GM12891 (cell line): ENCODE results near the gene QRICH2.

Source experiments
- DNase-seq: peaks from one replicate; pipeline ENCODE4 v3.0.0; 2011; ENCODE audit warnings: low spot score; ENCODE audit not compliant: insufficient read length
- FAIRE-seq: peaks from 2 replicates; lab custom pipeline; 2011; peaks lifted over from hg19 to GRCh38; lab: Jason Lieb, UNC
- PAX5 ChIP-seq: IDR thresholded peaks from 2 replicates; pipeline ENCODE4 v1.6.1; 2011; ENCODE audit warnings: low read length, moderate library complexity, mild to moderate bottlenecking; ENCODE audit not compliant: insufficient read depth, severe bottlenecking
- POLR2A ChIP-seq: IDR thresholded peaks from 2 replicates; pipeline ENCODE4 v1.6.1; 2011; ENCODE audit warnings: low read depth, low read length, control low read depth
- POLR2AphosphoS5 ChIP-seq: IDR thresholded peaks from 2 replicates; pipeline ENCODE4 v1.6.1; 2011; ENCODE audit warnings: low read depth, low read length, control low read depth
- POU2F2 ChIP-seq: IDR thresholded peaks from 2 replicates; pipeline ENCODE4 v1.6.1; 2011; ENCODE audit warnings: low read depth, mild to moderate bottlenecking, control low read depth, low read length, moderate library complexity
- SPI1 ChIP-seq: IDR thresholded peaks from 2 replicates; pipeline ENCODE4 v1.6.1; 2011; ENCODE audit warnings: low read depth, low read length, control low read depth
- TAF1 ChIP-seq: IDR thresholded peaks from 2 replicates; pipeline ENCODE4 v1.6.1; 2011; ENCODE audit warnings: low read depth, low read length, control low read depth

Gene QRICH2

DNA sequence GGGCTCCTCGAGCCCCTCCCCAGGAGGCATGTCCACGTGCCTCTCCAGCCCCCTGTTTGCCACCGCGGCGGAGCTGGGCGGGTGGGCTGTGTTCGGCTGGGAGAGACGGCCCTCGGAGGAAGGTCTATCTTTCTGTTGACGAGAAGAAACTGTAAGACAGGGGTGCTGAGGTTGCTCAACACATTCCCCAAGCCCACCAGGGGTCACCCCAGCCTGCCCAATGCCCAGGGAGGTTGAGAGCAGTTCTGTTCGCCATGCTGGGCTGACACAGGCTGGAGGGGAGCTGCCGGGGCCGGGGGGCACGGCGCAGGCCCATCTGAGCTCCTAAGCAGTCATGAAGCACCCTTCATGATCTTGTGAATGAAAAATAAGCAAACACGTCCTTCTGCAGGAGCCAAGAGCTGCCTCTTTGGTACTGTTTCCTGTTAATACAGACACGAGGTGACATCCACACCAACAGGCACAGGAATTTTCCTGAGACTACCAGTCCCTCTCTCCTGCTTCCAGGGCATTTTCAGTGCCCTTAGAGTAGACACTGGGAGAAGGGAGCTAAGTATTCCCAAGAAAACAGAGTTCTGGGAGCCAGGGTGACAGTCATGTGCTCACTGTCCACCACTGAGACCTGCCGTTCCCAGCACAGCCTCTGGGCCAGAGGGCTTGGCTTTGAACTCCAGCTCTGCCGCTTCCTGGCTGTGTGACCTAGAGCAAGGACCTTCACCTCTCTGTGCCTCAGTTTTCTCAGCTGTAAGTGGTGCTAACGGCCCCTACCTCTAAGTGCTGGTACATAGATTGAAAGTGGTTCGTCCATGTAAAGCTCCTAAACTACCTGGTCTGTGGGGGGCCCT, 33.7 kb downstream of the QRICH2 start:
- FAIRE-seq: peak; percentile 52
- no peak for DNase-seq
- TF ChIP-seq POLR2AphosphoS5: no peak
- TF ChIP-seq POU2F2: no peak
- TF ChIP-seq POLR2A: no peak
- TF ChIP-seq SPI1: no peak
- no peak for TF ChIP-seq PAX5
- no peak for TF ChIP-seq TAF1

DNA sequence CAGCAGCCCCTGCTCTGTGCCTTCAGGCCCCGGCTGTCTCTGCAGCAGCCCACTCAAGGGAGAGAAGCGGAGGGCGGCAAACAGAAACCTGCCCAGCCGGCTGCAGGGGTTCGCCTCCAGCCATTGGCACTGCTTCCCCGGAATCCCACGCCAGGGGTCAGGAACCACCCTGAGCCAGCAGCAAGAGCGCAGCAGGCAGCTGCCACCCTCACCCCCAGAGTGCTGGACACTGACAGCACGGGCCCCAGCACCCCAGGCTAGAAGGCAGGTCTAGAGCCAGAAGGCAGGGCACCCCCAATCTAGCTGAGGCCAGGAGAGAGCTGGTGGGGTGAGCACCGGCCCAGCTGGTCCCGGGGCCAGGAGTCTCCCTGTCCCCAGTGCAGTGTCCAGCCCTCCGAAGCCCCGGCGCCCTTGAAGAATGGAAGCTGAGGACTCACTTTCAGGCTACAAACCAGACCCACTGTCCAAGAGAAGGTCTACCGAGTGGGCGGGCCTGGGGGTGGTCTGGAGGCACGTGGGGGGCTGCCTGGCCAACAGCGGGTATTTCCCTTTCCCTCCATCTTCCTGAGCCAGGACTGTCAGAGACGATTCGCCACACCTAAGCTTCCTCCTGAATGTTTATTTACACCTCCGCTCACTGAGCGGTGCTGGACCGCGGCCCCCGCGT, 34.5 kb downstream of the QRICH2 start:
- peak; percentile 60 for FAIRE-seq
- no peak for DNase-seq
- TF ChIP-seq POLR2A: no peak
- no peak for TF ChIP-seq POLR2AphosphoS5
- no peak for TF ChIP-seq PAX5
- TF ChIP-seq SPI1: no peak
- no peak for TF ChIP-seq POU2F2
- no peak for TF ChIP-seq TAF1

DNA sequence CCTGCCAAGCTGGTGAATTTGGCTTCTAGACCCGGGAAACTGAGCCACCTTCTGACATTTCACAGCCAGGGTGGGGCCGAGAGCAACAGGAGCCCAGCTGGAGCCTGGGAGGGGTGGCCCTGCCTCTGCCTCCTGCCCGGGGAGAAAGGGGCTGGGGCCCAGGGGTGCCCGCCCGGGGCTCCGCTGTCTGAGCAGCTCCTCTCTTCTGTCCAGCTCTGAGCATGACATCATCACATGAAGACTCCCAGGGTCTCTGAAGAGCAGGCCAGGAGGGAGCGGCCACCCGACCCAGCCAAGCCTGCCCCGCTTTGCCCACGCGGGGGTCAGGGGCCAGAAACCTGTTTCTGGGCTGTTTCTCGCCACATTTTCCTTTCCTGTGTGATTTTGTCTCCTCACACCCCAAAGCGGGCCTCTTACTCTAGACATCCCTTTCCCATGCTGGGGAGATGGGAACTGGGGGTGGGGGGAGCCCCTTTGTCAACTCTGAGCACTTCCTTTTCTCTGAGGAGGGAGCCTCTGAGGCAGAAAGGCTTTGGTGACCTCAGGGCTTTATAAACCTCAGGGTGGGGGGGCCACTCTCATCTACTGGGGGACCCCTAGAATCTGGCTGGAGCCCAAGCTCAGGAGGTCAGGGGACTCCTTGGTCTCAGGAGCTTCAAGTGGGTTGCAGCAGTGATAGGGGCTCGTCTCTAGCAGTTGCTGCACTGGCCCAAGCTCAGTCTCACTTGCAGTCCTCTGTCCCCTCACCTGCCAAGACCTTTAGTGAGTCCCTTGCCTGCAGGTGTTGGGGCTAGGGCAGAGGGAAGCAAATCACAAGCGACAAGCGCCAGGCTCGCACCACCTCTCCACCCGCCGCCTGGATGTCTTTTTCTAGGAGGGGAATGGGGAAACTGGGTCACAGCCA, 35.3 kb downstream of the QRICH2 start:
- DNase-seq (peak; percentile 55), FAIRE-seq (peak; percentile 82)
- TF ChIP-seq TAF1: no peak
- peak; percentile 87 for TF ChIP-seq SPI1
- TF ChIP-seq POLR2A: no peak
- no peak for TF ChIP-seq POLR2AphosphoS5
- TF ChIP-seq PAX5: no peak
- TF ChIP-seq POU2F2: no peak

DNA sequence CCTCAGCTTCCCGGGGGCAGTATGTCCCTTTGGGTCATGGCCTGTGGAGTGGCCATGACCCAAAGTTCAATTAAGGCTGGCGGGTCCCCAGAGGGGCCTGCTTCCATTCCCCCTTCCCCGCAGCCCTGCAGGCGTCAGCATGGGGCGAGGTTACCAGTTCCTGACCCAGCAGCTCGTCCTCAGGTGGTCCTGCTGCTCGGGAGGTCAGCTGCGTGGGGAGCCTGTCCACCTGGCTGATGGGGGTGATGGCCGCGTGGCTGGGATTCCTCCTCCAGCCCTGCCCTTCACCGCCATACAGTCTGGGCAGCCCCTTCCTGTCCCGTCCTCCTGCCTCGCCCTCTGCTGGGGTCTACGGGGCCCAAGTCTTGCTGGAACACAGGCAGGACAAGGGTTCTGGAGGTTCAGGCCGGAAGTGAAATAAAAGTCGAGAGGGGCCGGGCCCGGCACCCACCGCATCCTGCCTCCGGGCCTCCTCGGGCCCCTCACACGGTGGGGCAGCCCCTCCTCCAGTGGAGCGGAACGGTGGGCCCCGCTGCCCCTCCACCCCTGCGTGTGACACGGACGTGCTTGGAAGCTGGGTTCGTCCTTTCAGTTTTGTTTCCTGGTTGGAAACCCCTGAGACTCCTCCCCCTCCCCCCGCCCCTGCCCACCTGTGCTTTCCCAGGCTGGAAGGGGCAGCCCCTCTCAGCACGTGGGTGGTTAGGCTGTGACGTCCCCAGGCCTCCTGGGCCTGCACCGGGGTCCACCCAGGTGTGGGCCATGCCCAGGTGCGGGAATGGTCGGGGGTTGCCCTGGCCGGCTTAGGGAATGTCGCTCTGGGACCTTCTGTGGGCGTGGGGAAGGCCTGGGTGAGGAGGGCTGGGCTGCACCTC, 36.2 kb downstream of the QRICH2 start:
- FAIRE-seq: peak; percentile 96
- DNase-seq: peak; percentile 83
- peak; percentile 83; the same call in 1 of the 2 replicates for TF ChIP-seq POU2F2
- peak; percentile 100 for TF ChIP-seq PAX5
- peak; percentile 95 for TF ChIP-seq POLR2AphosphoS5
- peak; percentile 84; the same call in 1 of the 2 replicates for TF ChIP-seq TAF1
- TF ChIP-seq SPI1: peak; percentile 46
- TF ChIP-seq POLR2A: peak; percentile 92

DNA sequence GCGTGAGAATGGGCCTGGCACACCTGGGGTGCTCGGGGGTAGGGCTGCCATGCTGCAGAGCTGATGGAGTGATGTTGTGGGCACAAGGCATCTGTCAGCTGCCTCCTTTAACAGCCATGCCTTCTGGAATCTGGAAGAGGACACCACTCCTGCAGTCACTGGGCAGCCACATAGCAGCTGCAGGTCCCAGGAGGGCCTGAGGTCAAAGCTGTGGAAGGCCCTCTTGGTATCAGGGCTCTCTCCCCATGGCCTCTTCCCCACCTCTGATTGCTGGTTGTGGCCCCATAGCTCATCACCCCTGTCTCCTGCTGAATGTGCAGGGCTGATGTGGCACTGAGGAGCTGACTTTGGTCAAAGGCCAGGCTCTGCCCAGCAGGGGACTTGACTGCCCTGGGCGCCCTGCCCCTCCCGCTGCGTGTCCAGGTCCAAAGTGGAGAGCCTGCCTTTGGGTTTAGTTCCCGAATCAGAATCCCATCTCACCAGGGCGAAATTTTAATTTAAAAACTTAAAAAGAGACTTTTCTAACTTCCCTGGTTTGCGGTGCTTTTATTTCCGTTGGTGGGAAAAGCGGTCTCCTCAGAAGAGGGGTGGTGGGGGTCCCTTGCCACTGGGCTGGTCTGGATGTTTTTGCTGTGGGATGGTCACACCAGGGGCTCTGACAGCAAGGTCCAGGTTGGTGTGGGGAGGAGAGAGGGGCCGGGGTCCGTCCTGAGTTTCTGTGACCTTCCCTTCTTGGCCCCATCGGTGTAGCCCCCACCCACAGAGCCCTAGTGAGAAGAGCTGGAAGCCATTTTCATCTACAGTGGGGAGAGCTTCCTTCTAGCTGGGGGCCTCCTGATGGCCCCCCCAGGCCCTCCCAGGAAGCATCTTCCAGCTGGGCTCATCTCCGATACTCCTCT, 37.1 kb downstream of the QRICH2 start:
- FAIRE-seq: peak; percentile 63
- TF ChIP-seq POU2F2 (peak; percentile 82), TAF1 (peak; percentile 48; the same call in 1 of the 2 replicates), SPI1 (no peak), PAX5 (no peak), POLR2AphosphoS5 (peak; percentile 97), POLR2A (peak; percentile 84; the same call in 1 of the 2 replicates)
- DNase-seq: no peak

DNA sequence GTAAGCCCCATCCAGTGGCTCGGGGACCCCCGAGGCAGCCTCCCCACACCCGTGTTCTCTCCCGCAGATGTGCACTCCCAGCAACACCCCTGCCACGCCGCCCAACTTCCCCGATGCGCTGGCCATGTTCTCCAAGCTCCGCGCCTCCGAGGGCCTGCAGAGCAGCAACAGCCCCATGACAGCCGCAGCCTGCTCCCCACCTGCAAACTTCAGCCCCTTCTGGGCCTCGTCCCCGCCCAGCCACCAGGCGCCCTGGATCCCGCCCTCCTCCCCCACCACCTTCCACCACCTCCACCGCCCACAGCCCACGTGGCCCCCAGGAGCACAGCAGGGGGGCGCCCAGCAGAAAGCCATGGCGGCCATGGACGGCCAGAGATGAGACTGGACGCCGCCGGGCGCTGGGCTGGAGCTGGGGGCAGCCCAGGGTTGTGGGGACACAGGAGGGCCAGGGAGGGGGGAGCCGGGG, 37.9 kb downstream of the QRICH2 start:
- DNase-seq: no peak
- TF ChIP-seq POU2F2: peak; percentile 29; the same call in 1 of the 2 replicates
- TF ChIP-seq SPI1: no peak
- TF ChIP-seq TAF1: no peak
- no peak for FAIRE-seq

DNA sequence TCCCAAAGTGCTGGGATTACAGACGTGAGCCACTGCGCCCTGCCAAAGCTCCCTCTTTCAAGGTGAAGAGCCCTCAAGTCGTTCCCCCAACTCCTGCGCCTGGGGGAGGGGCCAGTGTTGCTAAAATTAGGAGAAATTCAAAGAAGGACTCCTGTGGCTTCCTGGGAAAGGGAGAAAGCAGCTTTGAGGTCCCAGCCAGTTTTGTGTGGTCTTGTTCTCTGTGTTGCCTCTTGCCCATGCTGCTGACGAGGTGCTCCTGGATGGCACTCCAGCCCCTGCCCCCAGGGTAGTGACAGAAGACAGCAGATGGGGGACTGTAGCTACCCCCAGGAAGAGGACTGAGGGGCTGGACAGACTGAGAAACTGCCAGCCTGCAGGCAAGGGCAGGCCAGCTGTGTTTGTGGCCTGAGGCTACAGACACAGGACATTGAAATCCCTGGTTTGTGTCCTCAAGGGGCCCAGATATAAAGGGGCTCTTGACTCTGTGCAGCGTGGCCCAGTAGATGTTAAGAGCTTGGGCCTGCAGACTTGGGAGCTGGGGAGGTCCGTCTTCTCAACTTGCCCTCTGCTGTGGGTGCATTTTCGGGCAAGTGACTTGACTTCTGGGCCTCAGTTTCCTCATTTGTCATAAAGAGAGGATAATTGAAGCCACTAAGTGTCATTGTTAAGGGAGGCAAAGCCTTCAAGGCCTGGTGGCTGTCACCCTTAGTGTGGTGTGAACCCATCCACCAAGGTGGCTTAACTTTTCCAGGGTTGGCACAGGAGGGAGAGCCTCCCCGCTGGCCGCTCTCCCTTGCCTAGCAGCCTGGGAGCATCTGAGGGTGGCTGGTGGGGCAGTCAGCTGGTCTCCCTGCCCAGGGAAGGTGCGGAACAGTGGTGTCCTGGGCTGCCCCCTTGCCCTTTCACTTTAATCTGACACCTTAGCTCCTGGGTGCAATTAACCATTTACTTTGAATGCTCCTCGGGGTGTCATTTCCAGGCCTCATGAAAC, 38.8 kb downstream of the QRICH2 start:
- TF ChIP-seq POLR2AphosphoS5 (peak; percentile 84), POLR2A (peak; percentile 80), PAX5 (no peak)
- no peak for DNase-seq
- FAIRE-seq: peak; percentile 58
